Measurements from ENCODE around the gene GALNT17.

Gene GALNT17

GRCh38 chr7:71130031-71130679 is 1.8 kb upstream of the GALNT17 start:
- ChIA-PET CTCF (no interaction called here), POLR2A (interaction anchor here (0.7 kb wide), 1 partner anchor 225 kb away, joined by 3 read pairs; no protein-coding TSS in a partner anchor)
- TF ChIP-seq, protein P1, sequence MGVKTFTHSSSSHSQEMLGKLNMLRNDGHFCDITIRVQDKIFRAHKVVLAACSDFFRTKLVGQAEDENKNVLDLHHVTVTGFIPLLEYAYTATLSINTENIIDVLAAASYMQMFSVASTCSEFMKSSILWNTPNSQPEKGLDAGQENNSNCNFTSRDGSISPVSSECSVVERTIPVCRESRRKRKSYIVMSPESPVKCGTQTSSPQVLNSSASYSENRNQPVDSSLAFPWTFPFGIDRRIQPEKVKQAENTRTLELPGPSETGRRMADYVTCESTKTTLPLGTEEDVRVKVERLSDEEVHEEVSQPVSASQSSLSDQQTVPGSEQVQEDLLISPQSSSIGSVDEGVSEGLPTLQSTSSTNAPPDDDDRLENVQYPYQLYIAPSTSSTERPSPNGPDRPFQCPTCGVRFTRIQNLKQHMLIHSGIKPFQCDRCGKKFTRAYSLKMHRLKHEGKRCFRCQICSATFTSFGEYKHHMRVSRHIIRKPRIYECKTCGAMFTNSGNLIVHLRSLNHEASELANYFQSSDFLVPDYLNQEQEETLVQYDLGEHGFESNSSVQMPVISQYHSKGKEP (tag by site-specific recombination; IDR thresholded peaks at IDR 0.05): no peak
- TF ChIP-seq KLF10 (tag by site-specific recombination; IDR thresholded peaks at IDR 0.05): no peak
- TF ChIP-seq, protein P2, sequence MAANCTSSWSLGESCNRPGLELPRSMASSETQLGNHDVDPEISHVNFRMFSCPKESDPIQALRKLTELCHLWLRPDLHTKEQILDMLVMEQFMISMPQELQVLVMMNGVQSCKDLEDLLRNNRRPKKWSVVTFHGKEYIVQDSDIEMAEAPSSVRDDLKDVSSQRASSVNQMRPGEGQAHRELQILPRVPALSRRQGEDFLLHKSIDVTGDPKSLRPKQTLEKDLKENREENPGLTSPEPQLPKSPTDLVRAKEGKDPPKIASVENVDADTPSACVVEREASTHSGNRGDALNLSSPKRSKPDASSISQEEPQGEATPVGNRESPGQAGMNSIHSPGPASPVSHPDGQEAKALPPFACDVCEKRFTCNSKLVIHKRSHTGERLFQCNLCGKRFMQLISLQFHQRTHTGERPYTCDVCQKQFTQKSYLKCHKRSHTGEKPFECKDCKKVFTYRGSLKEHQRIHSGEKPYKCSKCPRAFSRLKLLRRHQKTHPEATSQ (tag by site-specific recombination; IDR thresholded peaks at IDR 0.05): no peak
- TF ChIP-seq ZNF561 (tag by site-specific recombination; IDR thresholded peaks at IDR 0.05; ENCODE audit: borderline replicate concordance): no peak
- no peak for TF ChIP-seq SCRT1 (tag by site-specific recombination; IDR thresholded peaks at IDR 0.05; ENCODE audit: borderline replicate concordance)
- Histone ChIP-seq H3K4me1 (ENCODE audit: control insufficient read depth, insufficient read depth, low read length) (no peaks in the 10 kb centered on the region), H3K36me3 (ENCODE audit: control insufficient read depth in 2 of 2, insufficient read depth in 1 of 2, low read length in 2 of 2) (no peaks in the 10 kb centered on the region), H3K27ac (ENCODE audit: extremely low read depth, low read depth, low read length) (no peak overlapping the region), H3K4me3 (ENCODE audit: low read depth, low read length) (no peak overlapping the region), H3K9me3 (ENCODE audit: control insufficient read depth, insufficient read depth, low read depth, low read length) (no peaks in the 10 kb centered on the region)

DNA sequence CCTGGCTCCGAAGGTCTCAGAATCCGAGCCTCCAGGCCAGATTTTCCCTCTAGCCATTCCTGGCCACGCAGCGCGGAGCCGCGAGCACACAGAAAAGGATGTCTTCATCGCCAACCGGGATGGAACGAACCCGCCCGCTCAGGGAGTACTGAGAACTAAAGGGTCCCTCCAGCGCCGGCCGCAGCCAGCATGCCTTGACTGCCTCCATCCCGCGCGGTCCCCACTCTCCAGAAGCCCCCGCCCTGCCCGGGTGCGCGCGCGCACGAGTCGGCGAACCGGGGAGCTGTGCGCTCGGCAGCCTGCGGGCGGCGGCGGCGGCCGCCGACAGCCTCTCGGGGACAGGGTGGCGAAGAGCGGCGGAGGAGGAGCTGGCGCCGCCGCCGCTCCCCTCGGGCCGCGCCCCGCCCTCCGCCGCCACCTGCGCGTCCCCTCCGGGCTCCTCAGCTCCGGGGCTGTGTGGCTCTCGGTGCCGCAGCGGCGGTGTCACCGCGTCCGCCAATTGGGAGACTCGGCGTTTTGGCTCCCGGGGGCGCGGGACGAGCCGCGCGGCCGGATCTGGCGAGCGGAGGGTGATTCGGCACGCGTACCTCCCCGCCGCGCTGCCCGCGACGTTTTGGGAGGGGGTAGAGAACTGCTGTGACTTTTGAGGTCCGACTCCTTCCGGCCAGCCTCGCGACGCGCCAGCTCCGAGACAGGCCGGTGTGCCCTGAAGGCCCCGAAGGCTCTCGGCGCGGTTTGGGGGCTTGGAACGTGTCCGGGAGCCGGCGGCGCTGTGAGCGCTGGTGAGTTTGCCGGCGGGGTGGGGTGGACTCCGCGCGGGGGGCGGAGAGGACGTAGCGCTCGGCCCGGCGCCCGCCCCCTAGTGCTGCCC is 453 bp upstream of the GALNT17 start:
- CTCF ChIA-PET: interaction anchor here (0.8 kb wide), 1 partner anchor 285 kb away, joined by 3 read pairs; no protein-coding TSS in a partner anchor

More for the DNA sequence above, 453 bp upstream of the GALNT17 start:
- TF ChIP-seq ZBTB26 (tag by site-specific recombination; optimal IDR thresholded peaks at IDR 0.05): no peak
- no peak for TF ChIP-seq ZBTB21 (tag by site-specific recombination; IDR thresholded peaks at IDR 0.05)
- no peak for TF ChIP-seq ZFHX2 (tag by site-specific recombination; conservative IDR thresholded peaks at IDR 0.05)
- no peak for TF ChIP-seq KLF9 (tag by site-specific recombination; IDR thresholded peaks at IDR 0.05; ENCODE audit: low read depth)
- no peak for TF ChIP-seq ZNF558 (tag by site-specific recombination; IDR thresholded peaks at IDR 0.05)
- no peak for TF ChIP-seq ZNF394 (tag by site-specific recombination; IDR thresholded peaks at IDR 0.05; ENCODE audit: borderline replicate concordance)
- no peak for TF ChIP-seq SP2 (tag by site-specific recombination; IDR thresholded peaks at IDR 0.05)
- no peak for TF ChIP-seq ZNF626 (tag by site-specific recombination; IDR thresholded peaks at IDR 0.05)
- TF ChIP-seq, protein P3, sequence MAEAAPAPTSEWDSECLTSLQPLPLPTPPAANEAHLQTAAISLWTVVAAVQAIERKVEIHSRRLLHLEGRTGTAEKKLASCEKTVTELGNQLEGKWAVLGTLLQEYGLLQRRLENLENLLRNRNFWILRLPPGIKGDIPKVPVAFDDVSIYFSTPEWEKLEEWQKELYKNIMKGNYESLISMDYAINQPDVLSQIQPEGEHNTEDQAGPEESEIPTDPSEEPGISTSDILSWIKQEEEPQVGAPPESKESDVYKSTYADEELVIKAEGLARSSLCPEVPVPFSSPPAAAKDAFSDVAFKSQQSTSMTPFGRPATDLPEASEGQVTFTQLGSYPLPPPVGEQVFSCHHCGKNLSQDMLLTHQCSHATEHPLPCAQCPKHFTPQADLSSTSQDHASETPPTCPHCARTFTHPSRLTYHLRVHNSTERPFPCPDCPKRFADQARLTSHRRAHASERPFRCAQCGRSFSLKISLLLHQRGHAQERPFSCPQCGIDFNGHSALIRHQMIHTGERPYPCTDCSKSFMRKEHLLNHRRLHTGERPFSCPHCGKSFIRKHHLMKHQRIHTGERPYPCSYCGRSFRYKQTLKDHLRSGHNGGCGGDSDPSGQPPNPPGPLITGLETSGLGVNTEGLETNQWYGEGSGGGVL (tag by site-specific recombination; IDR thresholded peaks at IDR 0.05): no peak
- no peak for TF ChIP-seq ZNF530 (tag by site-specific recombination; IDR thresholded peaks at IDR 0.05; ENCODE audit: low read depth)
- no peak for TF ChIP-seq ZNF580 (tag by site-specific recombination; IDR thresholded peaks at IDR 0.05)
- TF ChIP-seq ZNF274 (IDR thresholded peaks at IDR 0.05; ENCODE audit: low read length): no peak
- TF ChIP-seq ZNF274 (tag by site-specific recombination; IDR thresholded peaks at IDR 0.05; ENCODE audit: borderline replicate concordance): no peak
- no peak for TF ChIP-seq ZNF548 (tag by site-specific recombination; IDR thresholded peaks at IDR 0.05)
- H3K36me3 ChIP-seq (ENCODE audit: control insufficient read depth in 2 of 2, insufficient read depth in 1 of 2, low read length in 2 of 2): no peaks in the 10 kb centered on the region
- no peak overlapping the region for H3K4me3 ChIP-seq (ENCODE audit: low read depth, low read length)
- POLR2A ChIA-PET: no interaction called here
- no peaks in the 10 kb centered on the region for H3K4me1 ChIP-seq (ENCODE audit: control insufficient read depth, insufficient read depth, low read length)
- no peak overlapping the region for H3K27ac ChIP-seq (ENCODE audit: extremely low read depth, low read depth, low read length)
- H3K9me3 ChIP-seq (ENCODE audit: control insufficient read depth, insufficient read depth, low read depth, low read length): no peaks in the 10 kb centered on the region

Data from HEK293 (cell line).